HEK293 (cell line): ENCODE results near the gene MEOX1.

Experiments
- CTCF ChIA-PET: fragments of 350-600 bp; formaldehyde crosslinking; extraction: SDS; loops from one replicate; lab custom pipeline; 2021; ENCODE audit warnings: antibody characterized with exemption; lab: Yijun Ruan, JAX
- POLR2A ChIA-PET: fragments of 300-600 bp; formaldehyde crosslinking; extraction: SDS; loops from one replicate; lab custom pipeline; 2020; ENCODE audit warnings: antibody characterized with exemption, inconsistent platforms; lab: Yijun Ruan, JAX
- H3K27ac ChIP-seq: fragments of 200-500 bp; sonication (Bioruptor generic); 2 replicates; pipeline ENCODE4 v1.5.1; 2014; ENCODE audit warnings: low read depth, low read length, control low read depth, inconsistent platforms; ENCODE audit errors: extremely low read depth
- H3K36me3 ChIP-seq, 2 experiments: fragments of 200-500 bp in 1 of 2; sonication (Bioruptor generic) in 1 of 2; 1 replicate in 1 of 2; 2 replicates in 1 of 2; pipeline ENCODE4 v1.5.1; 2014 to 2017; ENCODE audit warnings: inconsistent platforms in 2 of 2, low read length in 2 of 2; ENCODE audit not compliant: control insufficient read depth in 2 of 2, insufficient read depth in 1 of 2
- H3K4me1 ChIP-seq: fragments of 200-500 bp; sonication (Bioruptor generic); 2 replicates; pipeline ENCODE4 v1.5.1; 2014; ENCODE audit warnings: mild to moderate bottlenecking, low read length, inconsistent platforms; ENCODE audit not compliant: control insufficient read depth, insufficient read depth
- H3K4me3 ChIP-seq: 2 replicates; pipeline ENCODE4 v1.5.1; 2011; ENCODE audit warnings: low read depth, mild to moderate bottlenecking, control low read depth, low read length, moderate library complexity
- H3K9me3 ChIP-seq: fragments of 200-500 bp; sonication (Bioruptor generic); 2 replicates; pipeline ENCODE4 v1.5.1; 2014; ENCODE audit warnings: low read depth, low read length, inconsistent platforms; ENCODE audit not compliant: control insufficient read depth, insufficient read depth
- SALL2 ChIP-seq: fragments of 450-650 bp; formaldehyde crosslinking; IDR thresholded peaks from 2 replicates; pipeline ENCODE4 v1.5.0; 2017; ENCODE audit warnings: missing biosample characterization, mild to moderate bottlenecking, missing genetic modification characterization, borderline replicate concordance
- ZFP3 ChIP-seq: fragments of 450-650 bp; formaldehyde crosslinking; IDR thresholded peaks from 2 replicates; pipeline ENCODE4 v1.5.1; 2016; ENCODE audit warnings: low read depth, missing biosample characterization, missing genetic modification characterization
- ZNF140 ChIP-seq: fragments of 450-650 bp; formaldehyde crosslinking; IDR thresholded peaks from 2 replicates; pipeline ENCODE4 v1.5.1; 2016; ENCODE audit warnings: missing biosample characterization, missing genetic modification characterization
- ZNF24 ChIP-seq: fragments of 450-650 bp; formaldehyde crosslinking; IDR thresholded peaks from 2 replicates; pipeline ENCODE4 v1.5.1; 2016; ENCODE audit warnings: missing biosample characterization, missing genetic modification characterization
- ZNF404 ChIP-seq: fragments of 450-650 bp; formaldehyde crosslinking; IDR thresholded peaks from 2 replicates; pipeline ENCODE4 v1.5.1; 2017; ENCODE audit warnings: missing biosample characterization, missing genetic modification characterization
- ZNF624 ChIP-seq: fragments of 450-650 bp; formaldehyde crosslinking; IDR thresholded peaks from 2 replicates; pipeline ENCODE4 v1.5.1; 2017; ENCODE audit warnings: missing biosample characterization, missing genetic modification characterization
- TF ChIP-seq, protein P1 (sequence below): fragments of 450-650 bp; formaldehyde crosslinking; IDR thresholded peaks from 2 replicates; pipeline ENCODE4 v1.5.1; 2016; ENCODE audit warnings: missing biosample characterization, missing genetic modification characterization
- TF ChIP-seq, protein P2 (sequence below): fragments of 450-650 bp; formaldehyde crosslinking; optimal IDR thresholded peaks from 2 replicates; pipeline ENCODE3; 2016; ENCODE audit warnings: missing biosample characterization, mild to moderate bottlenecking, missing genetic modification characterization
- TF ChIP-seq, protein P3 (sequence below): fragments of 450-650 bp; formaldehyde crosslinking; IDR thresholded peaks from 2 replicates; pipeline ENCODE4 v1.5.1; 2016; ENCODE audit warnings: missing biosample characterization, missing genetic modification characterization
- TF ChIP-seq, protein P4 (sequence below): fragments of 450-650 bp; formaldehyde crosslinking; IDR thresholded peaks from 2 replicates; pipeline ENCODE4 v1.5.1; 2017; ENCODE audit warnings: missing biosample characterization, mild to moderate bottlenecking, missing genetic modification characterization, moderate library complexity
- TF ChIP-seq, protein P5 (sequence below): fragments of 450-650 bp; formaldehyde crosslinking; IDR thresholded peaks from 2 replicates; pipeline ENCODE4 v1.5.1; 2016; ENCODE audit warnings: missing biosample characterization, missing genetic modification characterization, borderline replicate concordance
- TF ChIP-seq, protein P6 (sequence below): fragments of 450-650 bp; formaldehyde crosslinking; IDR thresholded peaks from 2 replicates; pipeline ENCODE4 v1.5.1; 2017; ENCODE audit warnings: missing biosample characterization, missing genetic modification characterization

The MEOX1 gene

DNA sequence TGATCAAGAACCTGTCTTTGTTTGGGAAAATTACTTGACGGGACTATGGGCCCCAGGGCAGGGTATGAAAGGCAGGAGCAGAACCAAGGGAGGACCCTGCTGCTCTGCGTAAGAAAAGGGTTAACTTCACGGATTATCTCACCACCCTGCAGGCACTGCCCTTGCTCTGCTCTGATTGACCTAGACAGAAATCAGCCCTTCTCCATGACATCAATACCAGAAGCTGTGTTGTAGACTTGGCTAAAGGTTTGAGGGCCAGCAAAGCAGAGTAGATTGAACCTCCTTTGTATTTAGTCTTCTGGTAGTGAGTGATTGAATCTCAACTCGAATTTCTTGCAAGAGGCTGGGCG is 62.7 kb downstream of the MEOX1 start:
- ChIA-PET POLR2A (no interaction called here), CTCF (interaction anchor here (0.6 to 1.3 kb wide), 3 partner anchors 21 to 161 kb away, joined by 3 to 5 read pairs (median 3); no protein-coding TSS in a partner anchor)
- Histone ChIP-seq H3K4me3 (no peak overlapping the region), H3K27ac (no peak overlapping the region), H3K4me1 (peaks cover 4% of the 10 kb centered on the region), H3K36me3 (no peaks in the 10 kb centered on the region), H3K9me3 (no peaks in the 10 kb centered on the region)
- TF ChIP-seq, protein P1, sequence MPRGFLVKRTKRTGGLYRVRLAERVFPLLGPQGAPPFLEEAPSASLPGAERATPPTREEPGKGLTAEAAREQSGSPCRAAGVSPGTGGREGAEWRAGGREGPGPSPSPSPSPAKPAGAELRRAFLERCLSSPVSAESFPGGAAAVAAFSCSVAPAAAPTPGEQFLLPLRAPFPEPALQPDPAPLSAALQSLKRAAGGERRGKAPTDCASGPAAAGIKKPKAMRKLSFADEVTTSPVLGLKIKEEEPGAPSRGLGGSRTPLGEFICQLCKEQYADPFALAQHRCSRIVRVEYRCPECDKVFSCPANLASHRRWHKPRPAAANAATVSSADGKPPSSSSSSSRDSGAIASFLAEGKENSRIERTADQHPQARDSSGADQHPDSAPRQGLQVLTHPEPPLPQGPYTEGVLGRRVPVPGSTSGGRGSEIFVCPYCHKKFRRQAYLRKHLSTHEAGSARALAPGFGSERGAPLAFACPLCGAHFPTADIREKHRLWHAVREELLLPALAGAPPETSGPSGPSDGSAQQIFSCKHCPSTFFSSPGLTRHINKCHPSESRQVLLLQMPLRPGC, result no peak
- TF ChIP-seq ZNF404 (tag by site-specific recombination) (no peak), ZNF140 (tag by site-specific recombination) (no peak), SALL2 (no peak)
- TF ChIP-seq, protein P2, sequence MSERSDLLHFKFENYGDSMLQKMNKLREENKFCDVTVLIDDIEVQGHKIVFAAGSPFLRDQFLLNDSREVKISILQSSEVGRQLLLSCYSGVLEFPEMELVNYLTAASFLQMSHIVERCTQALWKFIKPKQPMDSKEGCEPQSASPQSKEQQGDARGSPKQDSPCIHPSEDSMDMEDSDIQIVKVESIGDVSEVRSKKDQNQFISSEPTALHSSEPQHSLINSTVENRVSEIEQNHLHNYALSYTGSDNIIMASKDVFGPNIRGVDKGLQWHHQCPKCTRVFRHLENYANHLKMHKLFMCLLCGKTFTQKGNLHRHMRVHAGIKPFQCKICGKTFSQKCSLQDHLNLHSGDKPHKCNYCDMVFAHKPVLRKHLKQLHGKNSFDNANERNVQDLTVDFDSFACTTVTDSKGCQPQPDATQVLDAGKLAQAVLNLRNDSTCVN (tag by site-specific recombination), result no peak
- TF ChIP-seq, protein P3, sequence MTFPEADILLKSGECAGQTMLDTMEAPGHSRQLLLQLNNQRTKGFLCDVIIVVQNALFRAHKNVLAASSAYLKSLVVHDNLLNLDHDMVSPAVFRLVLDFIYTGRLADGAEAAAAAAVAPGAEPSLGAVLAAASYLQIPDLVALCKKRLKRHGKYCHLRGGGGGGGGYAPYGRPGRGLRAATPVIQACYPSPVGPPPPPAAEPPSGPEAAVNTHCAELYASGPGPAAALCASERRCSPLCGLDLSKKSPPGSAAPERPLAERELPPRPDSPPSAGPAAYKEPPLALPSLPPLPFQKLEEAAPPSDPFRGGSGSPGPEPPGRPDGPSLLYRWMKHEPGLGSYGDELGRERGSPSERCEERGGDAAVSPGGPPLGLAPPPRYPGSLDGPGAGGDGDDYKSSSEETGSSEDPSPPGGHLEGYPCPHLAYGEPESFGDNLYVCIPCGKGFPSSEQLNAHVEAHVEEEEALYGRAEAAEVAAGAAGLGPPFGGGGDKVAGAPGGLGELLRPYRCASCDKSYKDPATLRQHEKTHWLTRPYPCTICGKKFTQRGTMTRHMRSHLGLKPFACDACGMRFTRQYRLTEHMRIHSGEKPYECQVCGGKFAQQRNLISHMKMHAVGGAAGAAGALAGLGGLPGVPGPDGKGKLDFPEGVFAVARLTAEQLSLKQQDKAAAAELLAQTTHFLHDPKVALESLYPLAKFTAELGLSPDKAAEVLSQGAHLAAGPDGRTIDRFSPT, result no peak
- TF ChIP-seq, protein P4, sequence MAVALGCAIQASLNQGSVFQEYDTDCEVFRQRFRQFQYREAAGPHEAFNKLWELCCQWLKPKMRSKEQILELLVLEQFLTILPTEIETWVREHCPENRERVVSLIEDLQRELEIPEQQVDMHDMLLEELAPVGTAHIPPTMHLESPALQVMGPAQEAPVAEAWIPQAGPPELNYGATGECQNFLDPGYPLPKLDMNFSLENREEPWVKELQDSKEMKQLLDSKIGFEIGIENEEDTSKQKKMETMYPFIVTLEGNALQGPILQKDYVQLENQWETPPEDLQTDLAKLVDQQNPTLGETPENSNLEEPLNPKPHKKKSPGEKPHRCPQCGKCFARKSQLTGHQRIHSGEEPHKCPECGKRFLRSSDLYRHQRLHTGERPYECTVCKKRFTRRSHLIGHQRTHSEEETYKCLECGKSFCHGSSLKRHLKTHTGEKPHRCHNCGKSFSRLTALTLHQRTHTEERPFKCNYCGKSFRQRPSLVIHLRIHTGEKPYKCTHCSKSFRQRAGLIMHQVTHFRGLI (tag by site-specific recombination), result no peak

DNA sequence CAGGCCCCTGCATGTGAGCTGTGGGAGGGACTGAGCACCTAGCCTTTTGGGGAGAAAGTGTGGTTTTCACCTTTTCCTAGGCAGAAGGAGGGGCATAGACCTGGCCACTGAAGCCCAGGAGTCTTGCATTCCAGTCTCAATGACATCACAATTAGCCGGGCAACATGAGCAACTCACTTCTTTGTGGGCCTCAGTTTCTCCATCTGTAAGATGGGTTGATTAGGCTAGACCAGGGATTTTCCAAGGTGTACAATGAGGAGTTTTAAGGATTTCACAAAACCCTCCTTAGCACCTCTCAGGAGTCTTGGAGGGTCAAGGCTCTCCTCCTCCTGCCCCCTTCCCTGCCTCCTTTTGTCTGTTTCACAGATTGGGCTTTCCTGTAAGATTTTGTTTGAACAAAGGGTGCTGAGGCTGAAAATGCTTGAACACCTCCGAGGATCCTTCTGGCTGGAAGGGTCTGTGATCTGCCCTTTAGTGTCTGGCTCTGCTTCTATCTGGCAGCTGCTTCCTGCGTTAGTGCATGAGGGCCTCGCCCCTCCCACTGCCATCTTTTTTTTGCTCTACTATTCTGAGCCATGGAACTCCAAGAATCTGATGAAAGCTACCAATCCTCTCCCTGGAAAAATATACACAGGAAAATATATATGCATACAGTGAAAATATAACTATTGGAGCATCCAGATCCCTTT is 63.2 kb downstream of the MEOX1 start:
- H3K36me3 ChIP-seq, result no peaks in the 10 kb centered on the region
- POLR2A ChIA-PET, result no interaction called here

DNA sequence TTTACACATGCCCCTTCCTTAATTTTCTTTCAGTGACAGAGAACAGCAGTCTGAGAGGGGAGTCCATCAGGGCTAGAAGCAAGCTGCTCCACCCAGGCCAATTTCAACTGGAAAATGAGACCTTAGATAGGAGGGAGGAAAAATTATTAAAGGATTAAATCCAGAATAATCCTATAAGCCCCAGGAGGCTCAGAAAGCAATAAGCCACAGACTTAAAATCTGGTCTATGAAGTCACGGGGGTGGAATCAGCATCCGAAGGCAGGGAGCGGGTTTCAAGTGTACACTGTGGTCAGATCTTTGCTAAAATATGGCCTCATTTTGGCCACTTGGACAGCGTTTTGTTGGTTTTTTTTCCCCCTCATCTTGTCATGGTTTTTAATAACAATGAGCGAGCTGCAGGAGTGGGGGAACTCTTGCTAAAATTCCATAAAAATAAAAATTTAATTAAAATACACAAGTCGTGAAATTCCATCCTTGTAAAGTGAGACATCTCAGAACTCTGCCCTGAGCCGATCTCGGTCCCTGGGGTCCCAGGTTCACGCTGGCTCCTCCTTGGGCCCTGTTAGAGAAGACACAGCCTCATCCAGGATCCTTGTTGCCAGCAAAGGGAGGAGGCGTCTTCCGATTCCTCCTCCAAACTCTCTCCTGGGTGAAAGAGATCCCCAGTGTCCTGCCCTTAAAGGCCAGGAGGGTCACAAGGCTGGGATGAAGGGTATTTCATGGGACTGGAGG is 63.9 kb downstream of the MEOX1 start:
- no peaks in the 10 kb centered on the region for H3K36me3 ChIP-seq
- no peaks in the 10 kb centered on the region for H3K9me3 ChIP-seq
- CTCF ChIA-PET, result interaction anchor here (0.6 to 1.9 kb wide), 4 partner anchors 13 to 175 kb away, joined by 3 to 7 read pairs (median 4); no protein-coding TSS in a partner anchor
- H3K4me1 ChIP-seq, result peaks cover 4% of the 10 kb centered on the region
- TF ChIP-seq ZNF24 (tag by site-specific recombination) (no peak), ZFP3 (tag by site-specific recombination) (no peak)
- TF ChIP-seq, protein P5, sequence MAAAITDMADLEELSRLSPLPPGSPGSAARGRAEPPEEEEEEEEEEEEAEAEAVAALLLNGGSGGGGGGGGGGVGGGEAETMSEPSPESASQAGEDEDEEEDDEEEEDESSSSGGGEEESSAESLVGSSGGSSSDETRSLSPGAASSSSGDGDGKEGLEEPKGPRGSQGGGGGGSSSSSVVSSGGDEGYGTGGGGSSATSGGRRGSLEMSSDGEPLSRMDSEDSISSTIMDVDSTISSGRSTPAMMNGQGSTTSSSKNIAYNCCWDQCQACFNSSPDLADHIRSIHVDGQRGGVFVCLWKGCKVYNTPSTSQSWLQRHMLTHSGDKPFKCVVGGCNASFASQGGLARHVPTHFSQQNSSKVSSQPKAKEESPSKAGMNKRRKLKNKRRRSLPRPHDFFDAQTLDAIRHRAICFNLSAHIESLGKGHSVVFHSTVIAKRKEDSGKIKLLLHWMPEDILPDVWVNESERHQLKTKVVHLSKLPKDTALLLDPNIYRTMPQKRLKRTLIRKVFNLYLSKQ (tag by site-specific recombination), result no peak
- TF ChIP-seq, all 188 proteins: peak for 0
- Histone ChIP-seq H3K27ac (no peak overlapping the region), H3K4me3 (no peak overlapping the region)
- POLR2A ChIA-PET, result no interaction called here

More for the DNA sequence above, 63.2 kb downstream of the MEOX1 start:
- no peaks in the 10 kb centered on the region for H3K9me3 ChIP-seq
- CTCF ChIA-PET, result interaction anchor here (0.6 to 1.3 kb wide), 4 partner anchors 75 to 175 kb away, joined by 3 to 5 read pairs (median 3); no protein-coding TSS in a partner anchor
- peaks cover 4% of the 10 kb centered on the region for H3K4me1 ChIP-seq
- no peak overlapping the region for H3K4me3 ChIP-seq
- H3K27ac ChIP-seq, result no peak overlapping the region
- TF ChIP-seq, protein P6, sequence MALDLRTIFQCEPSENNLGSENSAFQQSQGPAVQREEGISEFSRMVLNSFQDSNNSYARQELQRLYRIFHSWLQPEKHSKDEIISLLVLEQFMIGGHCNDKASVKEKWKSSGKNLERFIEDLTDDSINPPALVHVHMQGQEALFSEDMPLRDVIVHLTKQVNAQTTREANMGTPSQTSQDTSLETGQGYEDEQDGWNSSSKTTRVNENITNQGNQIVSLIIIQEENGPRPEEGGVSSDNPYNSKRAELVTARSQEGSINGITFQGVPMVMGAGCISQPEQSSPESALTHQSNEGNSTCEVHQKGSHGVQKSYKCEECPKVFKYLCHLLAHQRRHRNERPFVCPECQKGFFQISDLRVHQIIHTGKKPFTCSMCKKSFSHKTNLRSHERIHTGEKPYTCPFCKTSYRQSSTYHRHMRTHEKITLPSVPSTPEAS (tag by site-specific recombination), result no peak
- no peak for TF ChIP-seq ZNF624 (tag by site-specific recombination)
